HepG2 (cell line): ENCODE results near the gene MYO15A. TPM values are rescaled to one million over a fixed set of nuclear protein-coding genes. Genes with fewer than 3 reads are reported as not detected.
A peak's percentile ranks its signal among the peaks of the same experiment; 100 is the strongest.

Source experiments
- ARNTL ChIP-seq: sonication (generic); formaldehyde crosslinking; IDR thresholded peaks from 2 replicates; pipeline ENCODE4 v1.4.0; 2020; ENCODE audit warnings: mild to moderate bottlenecking, missing genetic modification reagents
- HES4 ChIP-seq: sonication (generic); formaldehyde crosslinking; IDR thresholded peaks from 2 replicates; pipeline ENCODE4 v1.9.0; 2021; ENCODE audit warnings: mild to moderate bottlenecking, missing genetic modification reagents, borderline replicate concordance
- HNRNPH1 ChIP-seq: fragments of 200-400 bp; formaldehyde crosslinking; optimal IDR thresholded peaks from 2 replicates; pipeline ENCODE3; 2017; ENCODE audit warnings: mild to moderate bottlenecking, low read depth, low read length
- IRX3 ChIP-seq: sonication (generic); formaldehyde crosslinking; IDR thresholded peaks from 2 replicates; pipeline ENCODE4 v1.8.1; 2023; ENCODE audit warnings: mild to moderate bottlenecking, low read depth, missing genetic modification reagents, borderline replicate concordance
- KDM1A ChIP-seq: IDR thresholded peaks from 2 replicates; pipeline ENCODE4 v1.6.1; 2016; ENCODE audit warnings: missing compliant biosample characterization
- KMT2B ChIP-seq: IDR thresholded peaks from 2 replicates; pipeline ENCODE4 v1.6.1; 2016; ENCODE audit warnings: missing genetic modification reagents, missing compliant biosample characterization
- MED1 ChIP-seq: sonication (generic); formaldehyde crosslinking; IDR thresholded peaks from 2 replicates; pipeline ENCODE4 v1.4.0; 2020; ENCODE audit warnings: missing genetic modification reagents
- NCOR1 ChIP-seq: fragments of 200-600 bp; sonication (generic); IDR thresholded peaks from 2 replicates; pipeline ENCODE4 v1.7.0; 2017; ENCODE audit warnings: antibody characterized with exemption, low read length, borderline replicate concordance
- PITX1 ChIP-seq: sonication (generic); formaldehyde crosslinking; IDR thresholded peaks from 2 replicates; pipeline ENCODE4 v1.5.1; 2020; ENCODE audit warnings: mild to moderate bottlenecking, missing genetic modification reagents
- RFXANK ChIP-seq: IDR thresholded peaks from 2 replicates; pipeline ENCODE4 v1.6.1; 2016
- RNF2 ChIP-seq: fragments of 450-650 bp; conservative IDR thresholded peaks from 2 replicates; pipeline ENCODE4 v1.6.1; 2016; ENCODE audit warnings: low read depth
- TCF12 ChIP-seq, 2 experiments: fragments of 450-650 bp in 1 of 2; sonication (generic) in 1 of 2; formaldehyde crosslinking in 1 of 2; IDR thresholded peaks; 2 replicates each; pipeline versions ENCODE4 v1.6.1 to v1.8.0; 2017 to 2022; ENCODE audit warnings: antibody characterized with exemption in 1 of 2, mild to moderate bottlenecking in 1 of 2, missing genetic modification reagents in 1 of 2, moderate library complexity in 1 of 2
- ZFAT ChIP-seq: sonication (generic); formaldehyde crosslinking; conservative IDR thresholded peaks from 2 replicates; pipeline ENCODE4 v1.8.1; 2023; ENCODE audit warnings: missing genetic modification reagents, inconsistent platforms
- ZFP62 ChIP-seq: sonication (generic); formaldehyde crosslinking; IDR thresholded peaks from 2 replicates; pipeline ENCODE4 v1.4.0; 2020; ENCODE audit warnings: missing genetic modification reagents
- ZNF124 ChIP-seq: sonication (generic); formaldehyde crosslinking; IDR thresholded peaks from 2 replicates; pipeline ENCODE4 v1.4.0; 2020; ENCODE audit warnings: missing genetic modification reagents
- ZNF230 ChIP-seq: sonication (generic); formaldehyde crosslinking; IDR thresholded peaks from 2 replicates; pipeline ENCODE4 v1.4.0; 2020; ENCODE audit warnings: mild to moderate bottlenecking, missing genetic modification reagents
- ZNF317 ChIP-seq: sonication (generic); formaldehyde crosslinking; IDR thresholded peaks from 2 replicates; pipeline ENCODE4 v1.5.0; 2020; ENCODE audit warnings: mild to moderate bottlenecking, missing genetic modification reagents
- ZNF484 ChIP-seq: sonication (generic); formaldehyde crosslinking; IDR thresholded peaks from 2 replicates; pipeline ENCODE4 v1.5.1; 2020; ENCODE audit warnings: mild to moderate bottlenecking, low read depth, missing genetic modification reagents, borderline replicate concordance
- ZNF557 ChIP-seq: sonication (generic); formaldehyde crosslinking; IDR thresholded peaks from 2 replicates; pipeline ENCODE4 v1.4.0; 2020; ENCODE audit warnings: missing genetic modification reagents
- ZNF572 ChIP-seq: sonication (generic); formaldehyde crosslinking; IDR thresholded peaks from 2 replicates; pipeline ENCODE4 v1.5.1; 2020; ENCODE audit warnings: mild to moderate bottlenecking, missing genetic modification reagents
- ZNF781 ChIP-seq: sonication (generic); formaldehyde crosslinking; IDR thresholded peaks from 2 replicates; pipeline ENCODE4 v1.5.1; 2020; ENCODE audit warnings: borderline replicate concordance, mild to moderate bottlenecking, missing genetic modification reagents; ENCODE audit errors: not compliant biosample characterization
- ZNF879 ChIP-seq: sonication (generic); formaldehyde crosslinking; IDR thresholded peaks from 2 replicates; pipeline ENCODE4 v1.8.1; 2023; ENCODE audit warnings: missing genetic modification reagents
- ZSCAN29 ChIP-seq: sonication (generic); formaldehyde crosslinking; conservative IDR thresholded peaks from 2 replicates; pipeline ENCODE4 v1.4.0; 2020; ENCODE audit warnings: mild to moderate bottlenecking, missing genetic modification reagents
- polyA plus RNA-seq, 8 experiments: library from polyadenylated mRNA; depleted of rRNA in 3 of 8; stranded (reverse) in 7 of 8; unstranded in 1 of 8; fragments of >200 nt; fragmentation: Illumina TruSeq in 4 of 8; extraction: Trizol in 4 of 8; gene quantifications; 2 replicates each; pipeline versions ENCODE4 v1.2.1 to v1.2.3, GENCODE V29; 2011 to 2016; ENCODE audit warnings: low read depth in 4 of 8, missing spikeins in 1 of 8, mixed read lengths in 1 of 8; ENCODE audit not compliant: insufficient read depth in 1 of 8
- total RNA-seq, 5 experiments: library from RNA; depleted of rRNA; stranded (reverse); fragments of >200 nt; fragmentation: Illumina TruSeq; extraction: Trizol; gene quantifications; 2 replicates each; pipeline ENCODE4 v1.2.3, GENCODE V29; 2016; ENCODE audit warnings: low read depth in 1 of 5
- TF ChIP-seq, protein P1 (sequence below): IDR thresholded peaks from 2 replicates; pipeline ENCODE4 v1.6.1; 2016; ENCODE audit warnings: mild to moderate bottlenecking
- TF ChIP-seq, protein P2 (sequence below): IDR thresholded peaks from 2 replicates; pipeline ENCODE4 v1.6.1; 2012; ENCODE audit warnings: low read length, improper control_type of control experiment
- TF ChIP-seq, protein P3 (sequence below): IDR thresholded peaks from 2 replicates; pipeline ENCODE4 v1.6.1; 2012; ENCODE audit warnings: inconsistent platforms
- TF ChIP-seq, protein P4 (sequence below): sonication (generic); formaldehyde crosslinking; IDR thresholded peaks from 2 replicates; pipeline ENCODE4 v1.4.0; 2020; ENCODE audit warnings: missing genetic modification reagents, borderline replicate concordance

Gene MYO15A
- total and polyA plus RNA-seq, 2 of the 13 experiments (the other 11 are each of a cell fraction or from before 2014, with no cell fraction given) = 0.07 to 0.20 TPM

DNA sequence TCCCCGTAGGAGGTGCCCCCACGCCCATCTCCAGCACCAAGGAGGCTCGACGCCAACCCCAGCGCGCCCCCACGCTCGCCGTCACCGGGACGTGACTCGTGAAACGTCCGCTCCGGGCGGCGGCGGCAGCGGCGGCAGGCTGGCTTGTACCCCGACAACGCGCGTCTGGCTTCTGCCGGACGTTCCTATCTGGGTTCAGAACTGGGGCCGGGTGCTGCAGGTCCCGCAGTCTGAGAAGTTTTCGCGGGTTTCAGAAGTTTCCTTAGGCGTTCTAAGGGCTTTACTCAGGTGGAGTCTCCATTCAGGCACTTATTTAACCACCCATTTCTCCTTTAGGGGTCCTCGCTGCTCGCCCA lies 74.4 kb downstream of the MYO15A start (continued):
- TF ChIP-seq, protein P1, sequence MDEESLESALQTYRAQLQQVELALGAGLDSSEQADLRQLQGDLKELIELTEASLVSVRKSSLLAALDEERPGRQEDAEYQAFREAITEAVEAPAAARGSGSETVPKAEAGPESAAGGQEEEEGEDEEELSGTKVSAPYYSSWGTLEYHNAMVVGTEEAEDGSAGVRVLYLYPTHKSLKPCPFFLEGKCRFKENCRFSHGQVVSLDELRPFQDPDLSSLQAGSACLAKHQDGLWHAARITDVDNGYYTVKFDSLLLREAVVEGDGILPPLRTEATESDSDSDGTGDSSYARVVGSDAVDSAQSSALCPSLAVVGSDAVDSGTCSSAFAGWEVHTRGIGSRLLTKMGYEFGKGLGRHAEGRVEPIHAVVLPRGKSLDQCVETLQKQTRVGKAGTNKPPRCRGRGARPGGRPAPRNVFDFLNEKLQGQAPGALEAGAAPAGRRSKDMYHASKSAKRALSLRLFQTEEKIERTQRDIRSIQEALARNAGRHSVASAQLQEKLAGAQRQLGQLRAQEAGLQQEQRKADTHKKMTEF (CRISPR knock-in tag) = peak; percentile 71
- TF ChIP-seq PITX1 (CRISPR knock-in tag) (peak; percentile 44; the same call in 1 of the 2 replicates), ZNF230 (0 out of 2 replicates have a peak, but pooled peaks have one; percentile 24), KDM1A (CRISPR knock-in tag) (no peak), TCF12 (IDR thresholded peaks at IDR 0.05) (no peak), TCF12 (CRISPR knock-in tag; IDR thresholded peaks at IDR 0.05) (no peak), ZNF879 (0 out of 2 replicates have a peak, but pooled peaks have one; percentile 19), ARNTL (CRISPR knock-in tag) (no peak), ZNF557 (no peak), NCOR1 (no peak), ZFP62 (CRISPR knock-in tag) (no peak), RNF2 (no peak), ZNF572 (0 out of 2 replicates have a peak, but pooled peaks have one; percentile 3), ZNF317 (peak; percentile 51), ZNF781 (CRISPR knock-in tag) (peak; percentile 89), KMT2B (CRISPR knock-in tag) (peak; percentile 68), MED1 (CRISPR knock-in tag) (peak; percentile 49; the same call in 1 of the 2 replicates), ZFAT (CRISPR knock-in tag) (0 out of 2 replicates have a peak, but pooled peaks have one; percentile 19), IRX3 (CRISPR knock-in tag) (no peak), ZSCAN29 (CRISPR knock-in tag) (no peak), ZNF124 (CRISPR knock-in tag) (peak; percentile 17; the same call in 1 of the 2 replicates), HNRNPH1 (no peak), HES4 (CRISPR knock-in tag) (peak; percentile 21; the same call in 1 of the 2 replicates), RFXANK (CRISPR knock-in tag) (no peak), ZNF484 (CRISPR knock-in tag) (no peak)
- TF ChIP-seq, protein P2, sequence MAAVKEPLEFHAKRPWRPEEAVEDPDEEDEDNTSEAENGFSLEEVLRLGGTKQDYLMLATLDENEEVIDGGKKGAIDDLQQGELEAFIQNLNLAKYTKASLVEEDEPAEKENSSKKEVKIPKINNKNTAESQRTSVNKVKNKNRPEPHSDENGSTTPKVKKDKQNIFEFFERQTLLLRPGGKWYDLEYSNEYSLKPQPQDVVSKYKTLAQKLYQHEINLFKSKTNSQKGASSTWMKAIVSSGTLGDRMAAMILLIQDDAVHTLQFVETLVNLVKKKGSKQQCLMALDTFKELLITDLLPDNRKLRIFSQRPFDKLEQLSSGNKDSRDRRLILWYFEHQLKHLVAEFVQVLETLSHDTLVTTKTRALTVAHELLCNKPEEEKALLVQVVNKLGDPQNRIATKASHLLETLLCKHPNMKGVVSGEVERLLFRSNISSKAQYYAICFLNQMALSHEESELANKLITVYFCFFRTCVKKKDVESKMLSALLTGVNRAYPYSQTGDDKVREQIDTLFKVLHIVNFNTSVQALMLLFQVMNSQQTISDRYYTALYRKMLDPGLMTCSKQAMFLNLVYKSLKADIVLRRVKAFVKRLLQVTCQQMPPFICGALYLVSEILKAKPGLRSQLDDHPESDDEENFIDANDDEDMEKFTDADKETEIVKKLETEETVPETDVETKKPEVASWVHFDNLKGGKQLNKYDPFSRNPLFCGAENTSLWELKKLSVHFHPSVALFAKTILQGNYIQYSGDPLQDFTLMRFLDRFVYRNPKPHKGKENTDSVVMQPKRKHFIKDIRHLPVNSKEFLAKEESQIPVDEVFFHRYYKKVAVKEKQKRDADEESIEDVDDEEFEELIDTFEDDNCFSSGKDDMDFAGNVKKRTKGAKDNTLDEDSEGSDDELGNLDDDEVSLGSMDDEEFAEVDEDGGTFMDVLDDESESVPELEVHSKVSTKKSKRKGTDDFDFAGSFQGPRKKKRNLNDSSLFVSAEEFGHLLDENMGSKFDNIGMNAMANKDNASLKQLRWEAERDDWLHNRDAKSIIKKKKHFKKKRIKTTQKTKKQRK = no peak
- TF ChIP-seq, protein P3, sequence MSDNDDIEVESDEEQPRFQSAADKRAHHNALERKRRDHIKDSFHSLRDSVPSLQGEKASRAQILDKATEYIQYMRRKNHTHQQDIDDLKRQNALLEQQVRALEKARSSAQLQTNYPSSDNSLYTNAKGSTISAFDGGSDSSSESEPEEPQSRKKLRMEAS = peak; percentile 72
- TF ChIP-seq, protein P4, sequence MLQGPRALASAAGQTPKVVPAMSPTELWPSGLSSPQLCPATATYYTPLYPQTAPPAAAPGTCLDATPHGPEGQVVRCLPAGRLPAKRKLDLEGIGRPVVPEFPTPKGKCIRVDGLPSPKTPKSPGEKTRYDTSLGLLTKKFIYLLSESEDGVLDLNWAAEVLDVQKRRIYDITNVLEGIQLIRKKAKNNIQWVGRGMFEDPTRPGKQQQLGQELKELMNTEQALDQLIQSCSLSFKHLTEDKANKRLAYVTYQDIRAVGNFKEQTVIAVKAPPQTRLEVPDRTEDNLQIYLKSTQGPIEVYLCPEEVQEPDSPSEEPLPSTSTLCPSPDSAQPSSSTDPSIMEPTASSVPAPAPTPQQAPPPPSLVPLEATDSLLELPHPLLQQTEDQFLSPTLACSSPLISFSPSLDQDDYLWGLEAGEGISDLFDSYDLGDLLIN (CRISPR knock-in tag) = peak; percentile 67; the same call in 1 of the 2 replicates
